ENCODE data around the gene EIF5.

DNA sequence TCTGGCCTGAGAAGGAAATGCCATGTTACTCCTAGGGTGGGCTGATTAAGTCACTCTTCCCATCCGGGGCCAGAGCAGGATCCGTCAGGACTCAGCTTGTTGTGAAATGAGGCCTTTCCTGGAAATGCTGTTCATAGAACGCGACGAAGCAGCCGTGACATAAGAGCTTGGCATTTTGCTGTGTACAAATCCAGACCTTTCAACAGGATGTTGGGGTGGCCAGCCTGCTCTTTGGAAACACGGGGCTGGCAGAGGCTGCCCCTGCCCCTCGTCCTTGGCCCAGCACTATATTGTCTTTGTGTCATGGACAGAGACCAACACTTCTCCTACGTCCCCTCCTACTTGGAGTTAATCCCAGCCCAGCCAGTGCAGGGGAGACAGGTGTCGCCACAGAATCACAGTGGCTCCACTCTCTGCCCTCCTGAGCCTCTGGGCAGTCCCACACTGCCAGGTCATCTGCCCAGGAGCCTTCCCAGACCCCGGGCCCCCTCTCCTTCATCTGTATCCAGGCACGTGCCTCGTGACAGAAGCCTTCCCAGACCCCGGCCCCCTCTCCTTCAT lies 18.6 kb upstream of the EIF5 start:
- TF ChIP-seq, protein P1, sequence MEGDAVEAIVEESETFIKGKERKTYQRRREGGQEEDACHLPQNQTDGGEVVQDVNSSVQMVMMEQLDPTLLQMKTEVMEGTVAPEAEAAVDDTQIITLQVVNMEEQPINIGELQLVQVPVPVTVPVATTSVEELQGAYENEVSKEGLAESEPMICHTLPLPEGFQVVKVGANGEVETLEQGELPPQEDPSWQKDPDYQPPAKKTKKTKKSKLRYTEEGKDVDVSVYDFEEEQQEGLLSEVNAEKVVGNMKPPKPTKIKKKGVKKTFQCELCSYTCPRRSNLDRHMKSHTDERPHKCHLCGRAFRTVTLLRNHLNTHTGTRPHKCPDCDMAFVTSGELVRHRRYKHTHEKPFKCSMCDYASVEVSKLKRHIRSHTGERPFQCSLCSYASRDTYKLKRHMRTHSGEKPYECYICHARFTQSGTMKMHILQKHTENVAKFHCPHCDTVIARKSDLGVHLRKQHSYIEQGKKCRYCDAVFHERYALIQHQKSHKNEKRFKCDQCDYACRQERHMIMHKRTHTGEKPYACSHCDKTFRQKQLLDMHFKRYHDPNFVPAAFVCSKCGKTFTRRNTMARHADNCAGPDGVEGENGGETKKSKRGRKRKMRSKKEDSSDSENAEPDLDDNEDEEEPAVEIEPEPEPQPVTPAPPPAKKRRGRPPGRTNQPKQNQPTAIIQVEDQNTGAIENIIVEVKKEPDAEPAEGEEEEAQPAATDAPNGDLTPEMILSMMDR (conservative IDR thresholded peaks at IDR 0.05) = no peak
- TF ChIP-seq ZFX (IDR thresholded peaks at IDR 0.05) = no peak

Measured in C4-2B (cell line).